GM18505 (cell line): ENCODE data around the gene AP4E1.

ENCODE experiments used
- ATAC-seq: cut with Tn5 transposase; IDR thresholded peaks from one replicate; pipeline ENCODE4 v1.9.1; 2021; ENCODE audit not compliant: unreplicated experiment
- POLR2A ChIP-seq: IDR thresholded peaks from 4 replicates; pipeline ENCODE4 v1.6.1; 2011; ENCODE audit warnings: borderline replicate concordance; ENCODE audit not compliant: insufficient read depth, insufficient read length; ENCODE audit errors: extremely low read depth

AP4E1 gene

GRCh38 chr15:51044037-51044727, 135.7 kb downstream of the AP4E1 start:
- TF ChIP-seq POLR2A: no peak
- no peak for ATAC-seq

DNA sequence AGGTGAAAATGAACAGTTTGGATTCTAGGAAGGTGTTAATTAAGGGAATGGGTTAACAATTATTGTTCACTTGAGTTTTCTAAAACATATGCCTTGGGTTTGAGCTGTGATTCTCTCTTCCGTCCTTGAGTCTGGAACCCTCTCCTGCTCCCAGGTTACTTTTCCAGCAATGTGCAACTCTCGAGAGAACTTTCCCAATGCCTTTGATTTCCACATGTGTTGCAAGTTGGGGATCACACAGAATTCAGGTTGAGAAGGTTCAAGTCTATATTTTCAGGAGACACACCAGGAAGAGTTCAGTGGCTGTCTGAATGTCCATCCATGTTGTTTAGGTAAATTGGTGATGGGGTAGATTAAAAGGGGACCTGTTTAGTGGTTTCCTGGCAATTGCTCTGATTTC, 137.5 kb downstream of the AP4E1 start:
- no peak for TF ChIP-seq POLR2A
- ATAC-seq: no peak

DNA sequence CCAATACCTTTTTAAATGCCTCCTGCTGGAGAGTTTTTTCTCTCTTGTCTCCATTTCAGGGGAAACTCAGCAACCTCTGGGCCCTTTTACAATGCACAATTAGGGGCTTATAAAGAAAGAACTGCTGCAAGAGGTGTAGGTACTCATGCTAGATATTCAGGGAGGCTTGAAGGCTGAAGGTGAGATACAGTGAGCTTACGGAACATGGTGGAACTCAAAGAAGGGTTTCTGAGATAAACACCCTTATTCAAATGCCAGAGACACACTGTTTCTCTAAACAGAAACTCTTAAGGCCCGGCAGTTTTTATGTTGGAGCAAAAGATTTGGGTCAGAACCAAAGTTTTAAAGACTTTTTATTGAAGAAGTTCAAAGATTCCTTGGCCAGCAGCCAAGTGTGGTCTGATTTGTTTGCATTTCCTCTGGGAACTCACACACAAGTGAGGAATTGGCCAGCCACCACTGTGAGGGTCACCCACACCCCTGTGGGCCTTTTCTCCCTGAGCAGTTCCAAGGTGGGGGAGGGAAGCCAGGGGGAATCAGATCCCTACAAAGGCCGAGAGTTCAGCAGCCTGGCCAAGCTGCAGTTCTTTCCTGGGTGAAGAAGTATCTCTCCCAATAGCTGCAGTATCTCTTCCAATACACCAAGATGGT, 138.4 kb downstream of the AP4E1 start:
- TF ChIP-seq POLR2A: no peak
- no peak for ATAC-seq

GRCh38 chr15:51048308-51048707, 139.8 kb downstream of the AP4E1 start:
- TF ChIP-seq POLR2A: no peak
- ATAC-seq: no peak

- no peak for ATAC-seq
- TF ChIP-seq POLR2A: no peak
Observed at GRCh38 chr15:51049081-51049480, 140.6 kb downstream of the AP4E1 start.

- no peak for ATAC-seq
- no peak for TF ChIP-seq POLR2A
Observed at GRCh38 chr15:51051776-51052175, 143.3 kb downstream of the AP4E1 start.

- ATAC-seq: no peak
- no peak for TF ChIP-seq POLR2A
Observed at GRCh38 chr15:51053571-51053970, 145.1 kb downstream of the AP4E1 start.

GRCh38 chr15:51054535-51054934, 146.1 kb downstream of the AP4E1 start:
- ATAC-seq: no peak
- no peak for TF ChIP-seq POLR2A
